NT2/D1 (cell line): ENCODE results near the gene VWC2.
A peak's percentile ranks its signal among the peaks of the same experiment; 100 is the strongest.

Experiments used
- DNase-seq: peaks from one replicate; pipeline ENCODE4 v3.0.0-alpha.2; 2011; ENCODE audit warnings: low read depth, low spot score
- H3K27me3 ChIP-seq: 2 replicates; pipeline ENCODE4 v1.6.0; 2011; ENCODE audit warnings: mild to moderate bottlenecking; ENCODE audit not compliant: insufficient read length, insufficient read depth
- H3K36me3 ChIP-seq: 2 replicates; pipeline ENCODE4 v1.6.1; 2011; ENCODE audit warnings: mild to moderate bottlenecking, low read length, mixed read lengths; ENCODE audit not compliant: insufficient read depth, insufficient read length
- H3K4me1 ChIP-seq: 2 replicates; pipeline ENCODE4 v1.5.1; 2011; ENCODE audit not compliant: insufficient read depth, insufficient read length
- H3K4me3 ChIP-seq: 2 replicates; pipeline ENCODE4 v1.5.1; 2011; ENCODE audit warnings: low read depth; ENCODE audit not compliant: insufficient read length
- H3K9ac ChIP-seq: 2 replicates; pipeline ENCODE4 v1.6.0; 2011; ENCODE audit warnings: low read depth; ENCODE audit not compliant: insufficient read length
- H3K9me3 ChIP-seq: 2 replicates; pipeline ENCODE4 v1.5.1; 2011; ENCODE audit warnings: mild to moderate bottlenecking, low read length; ENCODE audit not compliant: insufficient read depth
- SUZ12 ChIP-seq: IDR thresholded peaks from 2 replicates; pipeline ENCODE4 v1.6.1; 2011; ENCODE audit not compliant: insufficient read length, insufficient read depth; ENCODE audit errors: extremely low read depth
- YY1 ChIP-seq: IDR thresholded peaks from 2 replicates; pipeline ENCODE4 v1.6.1; 2011; ENCODE audit not compliant: insufficient read length, insufficient read depth
- ZNF274 ChIP-seq: IDR thresholded peaks from 2 replicates; pipeline ENCODE4 v1.6.1; 2011; ENCODE audit warnings: mild to moderate bottlenecking, low read depth, low read length

Gene VWC2

GRCh38 chr7:49773218-49773935 is at the start of gene VWC2:
VWC2 (plus strand) TSS chr7:49773638; CDS start chr7:49775436, 1,798 bp downstream.
- no peak for DNase-seq
- TF ChIP-seq ZNF274 (no peak), SUZ12 (no peak), YY1 (no peak)
- Histone ChIP-seq H3K27me3 (peaks cover 72% of the 10 kb centered on the region), H3K4me1 (no peaks in the 10 kb centered on the region), H3K9me3 (no peaks in the 10 kb centered on the region), H3K4me3 (peak within 1 kb of the TSS; percentile 64), H3K36me3 (no peaks in the 10 kb centered on the region), H3K9ac (peak within 1 kb of the TSS; percentile 72)

- no peak for DNase-seq
- no peak overlapping the region for H3K4me3 ChIP-seq
- H3K9ac ChIP-seq = no peak overlapping the region
- H3K27me3 ChIP-seq = no peaks in the 10 kb centered on the region
- no peak for TF ChIP-seq YY1
- H3K36me3 ChIP-seq = no peaks in the 10 kb centered on the region
- H3K4me1 ChIP-seq = no peaks in the 10 kb centered on the region
- 0 out of 2 replicates have a peak, but pooled peaks cover 9% of the 10 kb centered on the region for H3K9me3 ChIP-seq
Measured at GRCh38 chr7:49724071-49724470, 49.4 kb upstream of the VWC2 start.

GRCh38 chr7:49731836-49732235 is 41.6 kb upstream of the VWC2 start:
- H3K9ac ChIP-seq = no peak overlapping the region
- H3K9me3 ChIP-seq = no peaks in the 10 kb centered on the region
- no peak for TF ChIP-seq ZNF274
- TF ChIP-seq SUZ12 = no peak
- TF ChIP-seq YY1 = no peak
- no peaks in the 10 kb centered on the region for H3K4me1 ChIP-seq
- H3K4me3 ChIP-seq = no peak overlapping the region
- H3K36me3 ChIP-seq = no peaks in the 10 kb centered on the region
- no peak for DNase-seq
- no peaks in the 10 kb centered on the region for H3K27me3 ChIP-seq

- no peak overlapping the region for H3K4me3 ChIP-seq
- H3K4me1 ChIP-seq = no peaks in the 10 kb centered on the region
- H3K9me3 ChIP-seq = no peaks in the 10 kb centered on the region
- TF ChIP-seq YY1 (no peak), ZNF274 (no peak), SUZ12 (no peak)
- H3K27me3 ChIP-seq = no peaks in the 10 kb centered on the region
- no peak overlapping the region for H3K9ac ChIP-seq
- H3K36me3 ChIP-seq = no peaks in the 10 kb centered on the region
- no peak for DNase-seq
Measured at GRCh38 chr7:49762666-49763065, 10.8 kb upstream of the VWC2 start.

GRCh38 chr7:49763791-49764190 is 9.6 kb upstream of the VWC2 start:
- no peaks in the 10 kb centered on the region for H3K36me3 ChIP-seq
- no peaks in the 10 kb centered on the region for H3K27me3 ChIP-seq
- H3K9me3 ChIP-seq = no peaks in the 10 kb centered on the region
- TF ChIP-seq ZNF274 = no peak
- TF ChIP-seq YY1 = no peak
- no peak for TF ChIP-seq SUZ12
- H3K9ac ChIP-seq = no peak overlapping the region
- DNase-seq = no peak
- H3K4me1 ChIP-seq = no peaks in the 10 kb centered on the region
- no peak overlapping the region for H3K4me3 ChIP-seq

- no peaks in the 10 kb centered on the region for H3K4me1 ChIP-seq
- TF ChIP-seq YY1 = no peak
- no peak for TF ChIP-seq ZNF274
- TF ChIP-seq SUZ12 = no peak
- no peak overlapping the region for H3K4me3 ChIP-seq
- no peak overlapping the region for H3K9ac ChIP-seq
- H3K36me3 ChIP-seq = no peaks in the 10 kb centered on the region
- peaks cover 22% of the 10 kb centered on the region for H3K27me3 ChIP-seq
- DNase-seq = no peak
- no peaks in the 10 kb centered on the region for H3K9me3 ChIP-seq
Measured at GRCh38 chr7:49766966-49767365, 6.5 kb upstream of the VWC2 start.

- DNase-seq = no peak
- Histone ChIP-seq H3K9me3 (no peaks in the 10 kb centered on the region), H3K9ac (no peak overlapping the region), H3K27me3 (peaks cover 29% of the 10 kb centered on the region), H3K36me3 (no peaks in the 10 kb centered on the region), H3K4me1 (no peaks in the 10 kb centered on the region), H3K4me3 (no peak overlapping the region)
- TF ChIP-seq ZNF274 (no peak), YY1 (no peak), SUZ12 (no peak)
Measured at GRCh38 chr7:49767719-49768118, 5.7 kb upstream of the VWC2 start.
